ENCODE measurements around the gene CCL26. TPM values are rescaled to one million over a fixed set of nuclear protein-coding genes. Genes with fewer than 3 reads are reported as not detected.

Gene CCL26
- total and polyA plus RNA-seq, 9 of the 15 experiments (the other 6 are each of a cell fraction or from before 2014, with no cell fraction given), result 2.3 to 26.8 (median 8.4) TPM

DNA sequence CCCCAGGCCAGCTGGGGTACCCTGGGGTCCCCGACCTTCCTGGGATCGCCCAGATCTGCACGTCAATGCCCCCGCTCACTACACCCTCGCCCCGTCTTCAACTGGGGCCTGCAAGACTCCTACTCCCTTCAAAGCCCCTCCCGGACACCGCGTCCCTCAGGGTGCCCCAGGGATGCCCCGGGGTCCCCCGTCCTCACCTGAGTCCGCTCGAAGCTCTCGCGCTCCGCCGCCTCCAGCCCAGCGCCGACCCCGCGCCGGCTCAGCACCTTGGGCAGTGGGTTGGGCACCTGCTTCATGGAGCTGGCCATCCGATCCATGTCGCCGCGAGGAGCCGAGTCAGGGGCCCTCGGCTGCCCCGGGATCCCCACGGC is 33.4 kb downstream of the CCL26 start, which contains the start of gene HIP1 (continued):
- no peak for TF ChIP-seq SNIP1 (IDR thresholded peaks at IDR 0.05; ENCODE audit: low read depth)
- TF ChIP-seq, protein P1, sequence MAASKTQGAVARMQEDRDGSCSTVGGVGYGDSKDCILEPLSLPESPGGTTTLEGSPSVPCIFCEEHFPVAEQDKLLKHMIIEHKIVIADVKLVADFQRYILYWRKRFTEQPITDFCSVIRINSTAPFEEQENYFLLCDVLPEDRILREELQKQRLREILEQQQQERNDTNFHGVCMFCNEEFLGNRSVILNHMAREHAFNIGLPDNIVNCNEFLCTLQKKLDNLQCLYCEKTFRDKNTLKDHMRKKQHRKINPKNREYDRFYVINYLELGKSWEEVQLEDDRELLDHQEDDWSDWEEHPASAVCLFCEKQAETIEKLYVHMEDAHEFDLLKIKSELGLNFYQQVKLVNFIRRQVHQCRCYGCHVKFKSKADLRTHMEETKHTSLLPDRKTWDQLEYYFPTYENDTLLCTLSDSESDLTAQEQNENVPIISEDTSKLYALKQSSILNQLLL (CRISPR knock-in tag; IDR thresholded peaks at IDR 0.05; ENCODE audit: borderline replicate concordance), result no peak
- TF ChIP-seq PHF20 (IDR thresholded peaks at IDR 0.05; ENCODE audit: partially characterized antibody), result no peak
- TF ChIP-seq BACH1 (tag; IDR thresholded peaks at IDR 0.05), result no peak
- TF ChIP-seq NCOR1 (IDR thresholded peaks at IDR 0.05), result no peak
- TF ChIP-seq ZNF778 (CRISPR knock-in tag; IDR thresholded peaks at IDR 0.05), result no peak
- TF ChIP-seq LARP7 (IDR thresholded peaks at IDR 0.05), result peak; percentile 60; the same call in 1 of the 2 replicates
- TF ChIP-seq TFAM (CRISPR knock-in tag; conservative IDR thresholded peaks at IDR 0.05), result no peak
- TF ChIP-seq ZNF699 (CRISPR knock-in tag; IDR thresholded peaks at IDR 0.05; ENCODE audit: insufficient replicate concordance), result no peak
- TF ChIP-seq ZBTB1 (CRISPR knock-in tag; IDR thresholded peaks at IDR 0.05; ENCODE audit: borderline replicate concordance, low read depth), result no peak; the same call in 1 of the 2 replicates
- TF ChIP-seq, protein P2, sequence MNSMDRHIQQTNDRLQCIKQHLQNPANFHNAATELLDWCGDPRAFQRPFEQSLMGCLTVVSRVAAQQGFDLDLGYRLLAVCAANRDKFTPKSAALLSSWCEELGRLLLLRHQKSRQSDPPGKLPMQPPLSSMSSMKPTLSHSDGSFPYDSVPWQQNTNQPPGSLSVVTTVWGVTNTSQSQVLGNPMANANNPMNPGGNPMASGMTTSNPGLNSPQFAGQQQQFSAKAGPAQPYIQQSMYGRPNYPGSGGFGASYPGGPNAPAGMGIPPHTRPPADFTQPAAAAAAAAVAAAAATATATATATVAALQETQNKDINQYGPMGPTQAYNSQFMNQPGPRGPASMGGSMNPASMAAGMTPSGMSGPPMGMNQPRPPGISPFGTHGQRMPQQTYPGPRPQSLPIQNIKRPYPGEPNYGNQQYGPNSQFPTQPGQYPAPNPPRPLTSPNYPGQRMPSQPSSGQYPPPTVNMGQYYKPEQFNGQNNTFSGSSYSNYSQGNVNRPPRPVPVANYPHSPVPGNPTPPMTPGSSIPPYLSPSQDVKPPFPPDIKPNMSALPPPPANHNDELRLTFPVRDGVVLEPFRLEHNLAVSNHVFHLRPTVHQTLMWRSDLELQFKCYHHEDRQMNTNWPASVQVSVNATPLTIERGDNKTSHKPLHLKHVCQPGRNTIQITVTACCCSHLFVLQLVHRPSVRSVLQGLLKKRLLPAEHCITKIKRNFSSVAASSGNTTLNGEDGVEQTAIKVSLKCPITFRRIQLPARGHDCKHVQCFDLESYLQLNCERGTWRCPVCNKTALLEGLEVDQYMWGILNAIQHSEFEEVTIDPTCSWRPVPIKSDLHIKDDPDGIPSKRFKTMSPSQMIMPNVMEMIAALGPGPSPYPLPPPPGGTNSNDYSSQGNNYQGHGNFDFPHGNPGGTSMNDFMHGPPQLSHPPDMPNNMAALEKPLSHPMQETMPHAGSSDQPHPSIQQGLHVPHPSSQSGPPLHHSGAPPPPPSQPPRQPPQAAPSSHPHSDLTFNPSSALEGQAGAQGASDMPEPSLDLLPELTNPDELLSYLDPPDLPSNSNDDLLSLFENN (IDR thresholded peaks at IDR 0.05; ENCODE audit: low read depth in 2 of 2, low read length in 2 of 2), result no peak
- TF ChIP-seq, protein P3, sequence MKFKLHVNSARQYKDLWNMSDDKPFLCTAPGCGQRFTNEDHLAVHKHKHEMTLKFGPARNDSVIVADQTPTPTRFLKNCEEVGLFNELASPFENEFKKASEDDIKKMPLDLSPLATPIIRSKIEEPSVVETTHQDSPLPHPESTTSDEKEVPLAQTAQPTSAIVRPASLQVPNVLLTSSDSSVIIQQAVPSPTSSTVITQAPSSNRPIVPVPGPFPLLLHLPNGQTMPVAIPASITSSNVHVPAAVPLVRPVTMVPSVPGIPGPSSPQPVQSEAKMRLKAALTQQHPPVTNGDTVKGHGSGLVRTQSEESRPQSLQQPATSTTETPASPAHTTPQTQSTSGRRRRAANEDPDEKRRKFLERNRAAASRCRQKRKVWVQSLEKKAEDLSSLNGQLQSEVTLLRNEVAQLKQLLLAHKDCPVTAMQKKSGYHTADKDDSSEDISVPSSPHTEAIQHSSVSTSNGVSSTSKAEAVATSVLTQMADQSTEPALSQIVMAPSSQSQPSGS (CRISPR knock-in tag; IDR thresholded peaks at IDR 0.05), result no peak
- TF ChIP-seq KLF6 (CRISPR knock-in tag; IDR thresholded peaks at IDR 0.05; ENCODE audit: borderline replicate concordance), result no peak
- TF ChIP-seq SMAD2 (IDR thresholded peaks at IDR 0.05; ENCODE audit: low read depth, low read length), result no peak
- peak; percentile 34; the same call in 1 of the 2 replicates for TF ChIP-seq NFIC (IDR thresholded peaks at IDR 0.05)
- no peak for TF ChIP-seq HCFC1 (IDR thresholded peaks at IDR 0.05; ENCODE audit: low read depth, low read length)
- no peak for TF ChIP-seq PYGO2 (tag; IDR thresholded peaks at IDR 0.05)
- no peak for TF ChIP-seq MTA2 (IDR thresholded peaks at IDR 0.05; ENCODE audit: low read depth)
- no peak for TF ChIP-seq KLF10 (CRISPR knock-in tag; IDR thresholded peaks at IDR 0.05)
- no peak for TF ChIP-seq PCBP2 (IDR thresholded peaks at IDR 0.05; ENCODE audit: low read depth, low read length, poor library complexity, severe bottlenecking)
- TF ChIP-seq, protein P4, sequence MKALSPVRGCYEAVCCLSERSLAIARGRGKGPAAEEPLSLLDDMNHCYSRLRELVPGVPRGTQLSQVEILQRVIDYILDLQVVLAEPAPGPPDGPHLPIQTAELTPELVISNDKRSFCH (CRISPR knock-in tag; IDR thresholded peaks at IDR 0.05), result no peak
- TF ChIP-seq, protein P4 (tag; IDR thresholded peaks at IDR 0.05), result no peak
